OCI-LY1 (cell line): ENCODE results near the gene UTF1.
"Not testable (repeated sequence)": the region's sequence is repeated elsewhere in the genome, so short reads cannot be mapped to it uniquely, and the experiment has no call there.

Experiments
- H2AFZ ChIP-seq: fragments of 200-600 bp; sonication (generic), shearing (Covaris generic); 2 replicates; pipeline ENCODE4 v1.6.0; 2014; ENCODE audit warnings: antibody characterized with exemption, mild to moderate bottlenecking, low read length
- H3F3A ChIP-seq: fragments of 200-600 bp; sonication (generic), shearing (Covaris generic); 2 replicates; pipeline ENCODE4 v1.6.0; 2014; ENCODE audit warnings: mild to moderate bottlenecking, antibody characterized with exemption, low read length, moderate library complexity; ENCODE audit not compliant: insufficient read depth
- H3K27ac ChIP-seq: fragments of 200-600 bp; sonication (generic); 2 replicates; pipeline ENCODE4 v1.5.1; 2014; ENCODE audit warnings: low read length, mixed run types, mild to moderate bottlenecking, low read depth; ENCODE audit not compliant: poor library complexity, severe bottlenecking
- H3K27me3 ChIP-seq: fragments of 200-600 bp; sonication (generic); 2 replicates; pipeline ENCODE4 v1.6.0; 2014; ENCODE audit warnings: antibody characterized with exemption, mild to moderate bottlenecking, low read length, moderate library complexity; ENCODE audit not compliant: insufficient read depth
- H3K36me3 ChIP-seq: fragments of 200-600 bp; sonication (generic); 2 replicates; pipeline ENCODE4 v1.6.1; 2014; ENCODE audit warnings: mild to moderate bottlenecking, antibody characterized with exemption, low read length, moderate library complexity, mixed read lengths; ENCODE audit not compliant: insufficient read depth
- H3K4me1 ChIP-seq: fragments of 200-600 bp; sonication (generic); 2 replicates; pipeline ENCODE4 v1.5.1; 2014; ENCODE audit warnings: mild to moderate bottlenecking, low read length, moderate library complexity; ENCODE audit not compliant: insufficient read depth, severe bottlenecking
- H3K4me2 ChIP-seq: fragments of 200-600 bp; sonication (generic), shearing (Covaris generic); 2 replicates; pipeline ENCODE4 v1.6.1; 2014; ENCODE audit warnings: low read length
- H3K4me3 ChIP-seq: fragments of 200-600 bp; sonication (generic); 2 replicates; pipeline ENCODE4 v1.5.1; 2014; ENCODE audit warnings: low read length, low read depth, mild to moderate bottlenecking, mixed read lengths; ENCODE audit not compliant: poor library complexity, severe bottlenecking
- H3K79me2 ChIP-seq: fragments of 200-600 bp; shearing (Covaris generic); 2 replicates; pipeline ENCODE4 v1.6.1; 2016; ENCODE audit warnings: mixed run types, low read length, mixed read lengths; ENCODE audit not compliant: insufficient read depth
- H3K9ac ChIP-seq: fragments of 200-600 bp; sonication (generic), shearing (Covaris generic); 2 replicates; pipeline ENCODE4 v1.6.1; 2014; ENCODE audit warnings: mild to moderate bottlenecking, low read length, mixed read lengths
- H3K9me2 ChIP-seq: fragments of 200-600 bp; sonication (generic), shearing (Covaris generic); 2 replicates; pipeline ENCODE4 v1.6.1; 2014; ENCODE audit warnings: low read depth, mild to moderate bottlenecking, low read length, mixed read lengths
- H3K9me3 ChIP-seq: fragments of 200-600 bp; shearing (Covaris generic); 2 replicates; pipeline ENCODE4 v1.6.1; 2014; ENCODE audit warnings: low read length, mixed read lengths
- H4K20me1 ChIP-seq: fragments of 200-600 bp; sonication (generic), shearing (Covaris generic); 2 replicates; pipeline ENCODE4 v1.6.0; 2016; ENCODE audit warnings: mild to moderate bottlenecking, low read length; ENCODE audit not compliant: insufficient read depth
- EZH2 ChIP-seq: fragments of 200-600 bp; sonication (generic), shearing (Covaris generic); IDR thresholded peaks from 2 replicates; pipeline ENCODE4 v1.8.0; 2017; ENCODE audit warnings: borderline replicate concordance, mixed run types, mild to moderate bottlenecking, antibody characterized with exemption, low read length, moderate library complexity, mixed read lengths
- TF ChIP-seq, protein P1 (sequence below): fragments of 200-600 bp; sonication (generic), shearing (Covaris generic); IDR thresholded peaks from 2 replicates; pipeline ENCODE4 v1.5.1; 2017; ENCODE audit warnings: mild to moderate bottlenecking, antibody characterized with exemption, low read length, moderate library complexity, mixed read lengths

The UTF1 gene

DNA sequence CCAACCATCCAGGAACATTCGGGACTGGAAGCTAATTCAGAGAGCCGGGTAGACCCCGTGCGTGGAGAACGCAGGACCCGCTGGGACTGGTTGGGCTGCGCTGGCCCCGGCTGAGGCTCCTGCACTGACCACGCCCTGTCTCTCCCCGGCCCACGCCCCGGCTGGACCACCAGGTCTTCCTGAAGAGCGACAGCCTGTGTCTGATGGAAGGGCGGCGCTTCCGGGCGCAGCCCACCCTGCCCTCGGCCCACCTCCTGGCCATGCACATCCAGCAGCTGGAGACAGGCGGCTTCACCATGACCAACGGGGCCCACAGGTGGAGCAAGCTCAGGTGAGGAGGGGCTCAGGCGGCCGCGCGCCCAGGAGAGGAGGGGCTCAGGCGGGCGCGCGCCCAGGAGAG lies 10.2 kb upstream of the UTF1 start:
- Histone ChIP-seq H3K4me3 (no peak overlapping the region), H3K27me3 (no peaks in the 10 kb centered on the region), H3K9me2 (no peaks in the 10 kb centered on the region), H3K27ac (no peak overlapping the region), H3K4me2 (no peak overlapping the region), H2AFZ (no peak overlapping the region), H3F3A (no peaks in the 10 kb centered on the region), H3K9ac (no peak overlapping the region), H3K4me1 (no peaks in the 10 kb centered on the region), H3K9me3 (no peaks in the 10 kb centered on the region), H3K36me3 (no peaks in the 10 kb centered on the region), H4K20me1 (no peaks in the 10 kb centered on the region), H3K79me2 (no peaks in the 10 kb centered on the region)
- TF ChIP-seq EZH2, result no peak
- TF ChIP-seq, protein P1, sequence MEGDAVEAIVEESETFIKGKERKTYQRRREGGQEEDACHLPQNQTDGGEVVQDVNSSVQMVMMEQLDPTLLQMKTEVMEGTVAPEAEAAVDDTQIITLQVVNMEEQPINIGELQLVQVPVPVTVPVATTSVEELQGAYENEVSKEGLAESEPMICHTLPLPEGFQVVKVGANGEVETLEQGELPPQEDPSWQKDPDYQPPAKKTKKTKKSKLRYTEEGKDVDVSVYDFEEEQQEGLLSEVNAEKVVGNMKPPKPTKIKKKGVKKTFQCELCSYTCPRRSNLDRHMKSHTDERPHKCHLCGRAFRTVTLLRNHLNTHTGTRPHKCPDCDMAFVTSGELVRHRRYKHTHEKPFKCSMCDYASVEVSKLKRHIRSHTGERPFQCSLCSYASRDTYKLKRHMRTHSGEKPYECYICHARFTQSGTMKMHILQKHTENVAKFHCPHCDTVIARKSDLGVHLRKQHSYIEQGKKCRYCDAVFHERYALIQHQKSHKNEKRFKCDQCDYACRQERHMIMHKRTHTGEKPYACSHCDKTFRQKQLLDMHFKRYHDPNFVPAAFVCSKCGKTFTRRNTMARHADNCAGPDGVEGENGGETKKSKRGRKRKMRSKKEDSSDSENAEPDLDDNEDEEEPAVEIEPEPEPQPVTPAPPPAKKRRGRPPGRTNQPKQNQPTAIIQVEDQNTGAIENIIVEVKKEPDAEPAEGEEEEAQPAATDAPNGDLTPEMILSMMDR, result no peak

DNA sequence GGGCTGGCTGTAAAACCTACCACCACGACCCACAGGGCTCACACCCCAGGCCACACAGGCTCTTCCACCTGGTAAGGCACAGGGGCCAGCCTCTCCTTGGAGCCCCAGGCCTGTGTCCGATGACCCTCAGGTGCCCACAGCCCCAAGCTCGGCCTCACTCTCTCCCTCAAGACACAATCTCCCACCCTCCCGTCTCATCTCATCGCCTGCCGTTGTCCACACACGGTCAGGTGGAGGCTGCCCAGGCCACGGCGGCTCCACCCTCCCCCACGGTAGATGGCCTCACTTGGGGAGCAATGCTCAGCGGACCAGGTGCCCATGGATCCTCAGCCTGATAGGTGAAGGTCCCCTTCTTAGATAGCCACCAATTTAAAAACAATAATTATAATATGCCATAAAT lies 8.7 kb upstream of the UTF1 start:
- no peak overlapping the region for H3K27ac ChIP-seq

DNA sequence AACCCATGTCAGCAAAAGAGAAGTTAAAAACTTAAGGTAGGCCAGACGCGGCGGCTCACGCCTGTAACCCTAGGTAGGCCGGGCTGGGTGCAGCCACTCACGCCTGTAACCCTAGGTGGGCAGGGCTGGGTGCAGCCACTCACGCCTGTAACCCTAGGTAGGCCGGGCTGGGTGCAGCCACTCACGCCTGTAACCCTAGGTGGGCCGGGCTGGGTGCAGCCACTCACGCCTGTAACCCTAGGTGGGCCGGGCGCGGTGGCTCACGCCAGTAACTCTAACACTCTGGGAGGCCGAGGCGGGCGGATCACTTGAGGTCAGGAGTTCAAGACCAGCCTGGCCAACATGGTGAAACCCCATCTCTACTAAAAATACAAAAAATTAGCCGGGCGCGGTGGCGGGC lies 8.3 kb upstream of the UTF1 start:
- not testable (repeated sequence) for H3K4me3 ChIP-seq, H3K9me2 ChIP-seq, H2AFZ ChIP-seq, H3K79me2 ChIP-seq, H3K27ac ChIP-seq, H3K9me3 ChIP-seq, H3K4me1 ChIP-seq, H3K9ac ChIP-seq, H3K4me2 ChIP-seq, H4K20me1 ChIP-seq, H3K27me3 ChIP-seq, H3K36me3 ChIP-seq, H3F3A ChIP-seq

More for the DNA sequence above, 8.7 kb upstream of the UTF1 start:
- H3K9me2 ChIP-seq, result no peaks in the 10 kb centered on the region
- H3K79me2 ChIP-seq, result no peaks in the 10 kb centered on the region
- no peaks in the 10 kb centered on the region for H3F3A ChIP-seq
- no peaks in the 10 kb centered on the region for H3K36me3 ChIP-seq
- no peak overlapping the region for H3K4me3 ChIP-seq
- no peaks in the 10 kb centered on the region for H3K4me1 ChIP-seq
- H3K9ac ChIP-seq, result no peak overlapping the region
- no peak overlapping the region for H3K4me2 ChIP-seq
- no peaks in the 10 kb centered on the region for H3K9me3 ChIP-seq
- TF ChIP-seq EZH2, result no peak
- TF ChIP-seq, protein P1, result no peak
- H2AFZ ChIP-seq, result no peak overlapping the region
- no peaks in the 10 kb centered on the region for H4K20me1 ChIP-seq
- H3K27me3 ChIP-seq, result no peaks in the 10 kb centered on the region

DNA sequence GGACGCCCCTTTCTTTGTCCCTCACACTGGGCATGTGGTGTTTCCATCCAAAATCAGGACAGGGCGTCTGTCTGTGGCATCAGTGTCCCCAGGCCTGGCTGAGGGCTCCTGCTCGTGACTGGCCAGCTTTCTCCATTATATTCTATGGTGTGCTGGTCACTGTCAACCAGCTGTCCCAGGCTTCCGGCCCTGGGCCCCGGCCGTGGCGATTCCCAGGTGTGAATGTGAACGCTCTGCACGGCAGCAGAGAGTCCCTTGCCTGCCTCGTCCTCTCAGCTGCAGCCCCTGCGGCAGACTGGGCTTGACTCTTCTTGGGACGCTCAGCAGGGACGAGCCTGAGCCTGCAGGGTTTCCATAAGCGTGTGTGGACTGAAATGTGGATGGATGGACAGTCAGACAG lies 5.9 kb upstream of the UTF1 start:
- H3F3A ChIP-seq, result no peaks in the 10 kb centered on the region
- H3K27me3 ChIP-seq, result no peaks in the 10 kb centered on the region
- H4K20me1 ChIP-seq, result no peaks in the 10 kb centered on the region
- no peaks in the 10 kb centered on the region for H3K4me1 ChIP-seq
- no peak overlapping the region for H3K9ac ChIP-seq
- TF ChIP-seq, protein P1, result no peak
- TF ChIP-seq EZH2, result no peak
- no peaks in the 10 kb centered on the region for H3K36me3 ChIP-seq
- no peak overlapping the region for H2AFZ ChIP-seq
- no peaks in the 10 kb centered on the region for H3K9me2 ChIP-seq
- H3K9me3 ChIP-seq, result no peaks in the 10 kb centered on the region
- no peak overlapping the region for H3K4me3 ChIP-seq
- H3K79me2 ChIP-seq, result no peaks in the 10 kb centered on the region
- no peak overlapping the region for H3K4me2 ChIP-seq
- no peak overlapping the region for H3K27ac ChIP-seq
